GM19043 (cell line): ENCODE results near the gene CCDC106.

ENCODE experiments used
- ATAC-seq: cut with Tn5 transposase; IDR thresholded peaks from one replicate; pipeline ENCODE4 v1.9.1; 2021; ENCODE audit warnings: low read depth; ENCODE audit not compliant: unreplicated experiment

Gene CCDC106

GRCh38 chr19:55693336-55693974, 45.4 kb downstream of the CCDC106 start:
- ATAC-seq, result no peak

GRCh38 chr19:55694241-55694655, 46.2 kb downstream of the CCDC106 start:
- ATAC-seq, result no peak

- ATAC-seq, result no peak
Observed at GRCh38 chr19:55694656-55695491, 46.9 kb downstream of the CCDC106 start.

- ATAC-seq, result no peak
Observed at GRCh38 chr19:55695511-55696290, 47.7 kb downstream of the CCDC106 start.

- no peak for ATAC-seq
Observed at GRCh38 chr19:55696301-55697068, 48.5 kb downstream of the CCDC106 start.

- ATAC-seq, result no peak
Observed at GRCh38 chr19:55697069-55697440, 49.0 kb downstream of the CCDC106 start.

GRCh38 chr19:55697698-55698097, 49.7 kb downstream of the CCDC106 start:
- no peak for ATAC-seq

GRCh38 chr19:55698256-55698655, 50.2 kb downstream of the CCDC106 start:
- no peak for ATAC-seq

- no peak for ATAC-seq
Observed at GRCh38 chr19:55699221-55699620, 51.2 kb downstream of the CCDC106 start.

GRCh38 chr19:55700813-55701212, 52.8 kb downstream of the CCDC106 start:
- ATAC-seq, result no peak

GRCh38 chr19:55702131-55702627, 54.2 kb downstream of the CCDC106 start:
- ATAC-seq, result no peak
